ENCODE data around the gene ATP2A1. TPM values are rescaled to one million over a fixed set of nuclear protein-coding genes. Genes with fewer than 3 reads are reported as not detected.

The ATP2A1 gene
- total and polyA plus RNA-seq, 2 experiments from 2014 or later: 0.09 to 0.11 TPM

DNA sequence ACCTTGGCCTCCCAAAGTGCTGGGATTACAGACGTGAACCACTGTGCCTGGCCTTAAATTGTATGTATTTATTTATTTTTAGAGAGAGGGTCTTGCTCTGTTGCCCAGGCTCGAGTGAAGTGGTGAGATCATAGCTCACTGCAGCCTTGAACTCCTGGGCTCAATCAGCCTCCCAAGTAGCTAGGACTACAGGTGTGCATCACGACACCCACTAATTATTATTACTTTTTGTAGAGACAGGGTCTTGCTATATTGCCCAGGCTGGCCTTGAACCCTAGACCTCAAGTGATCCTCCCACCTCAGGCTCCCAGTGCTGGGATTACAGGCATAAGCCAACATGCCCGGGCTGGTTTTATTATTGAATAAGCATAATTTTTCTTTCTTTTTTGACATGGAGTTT, 68.4 kb downstream of the ATP2A1 start:
- no peaks in the 10 kb centered on the region for H3K36me3 ChIP-seq (ENCODE audit: low read depth)
- TF ChIP-seq EZH2 (IDR thresholded peaks at IDR 0.05; ENCODE audit: insufficient read depth, poor library complexity, severe bottlenecking) (no peak), EZH2phosphoT487 (IDR thresholded peaks at IDR 0.05; ENCODE audit: insufficient read depth, low read depth) (no peak)
- no peaks in the 10 kb centered on the region for H4K20me1 ChIP-seq (ENCODE audit: insufficient read depth)
- 76 to 79% methylated on average over 4 of the region's 4 CpGs for WGBS, 2 experiments (ENCODE audit: low coverage in 1 of 2, low lambda C conversion rate in 2 of 2, missing lambda C conversion rate in 2 of 2)
- H3K4me3 ChIP-seq: no peak overlapping the region
- in situ Hi-C loops (cut with MboI): loop anchor here (25.0 kb wide), 1 partner anchor 409 kb away; the partner anchor contains the start of gene NUPR1
- H3K4me1 ChIP-seq (ENCODE audit: insufficient read depth): no peaks in the 10 kb centered on the region
- H3K9ac ChIP-seq: no peak overlapping the region
- H3K4me2 ChIP-seq (ENCODE audit: unreplicated experiment): no peak overlapping the region
- H3K9me2 ChIP-seq (ENCODE audit: insufficient read depth): no peaks in the 10 kb centered on the region
- no peaks in the 10 kb centered on the region for H3K27me3 ChIP-seq (replicated peaks; ENCODE audit: insufficient read depth)
- H2AFZ ChIP-seq: no peak overlapping the region
- no peaks in the 10 kb centered on the region for H3F3A ChIP-seq (ENCODE audit: insufficient read depth)
- DNase-seq: no peak
- H3K9me3 ChIP-seq (ENCODE audit: low read depth): no peaks in the 10 kb centered on the region
- H3K27ac ChIP-seq: no peak overlapping the region
- H3K79me2 ChIP-seq (ENCODE audit: insufficient read depth): peaks cover 8% of the 10 kb centered on the region

DNA sequence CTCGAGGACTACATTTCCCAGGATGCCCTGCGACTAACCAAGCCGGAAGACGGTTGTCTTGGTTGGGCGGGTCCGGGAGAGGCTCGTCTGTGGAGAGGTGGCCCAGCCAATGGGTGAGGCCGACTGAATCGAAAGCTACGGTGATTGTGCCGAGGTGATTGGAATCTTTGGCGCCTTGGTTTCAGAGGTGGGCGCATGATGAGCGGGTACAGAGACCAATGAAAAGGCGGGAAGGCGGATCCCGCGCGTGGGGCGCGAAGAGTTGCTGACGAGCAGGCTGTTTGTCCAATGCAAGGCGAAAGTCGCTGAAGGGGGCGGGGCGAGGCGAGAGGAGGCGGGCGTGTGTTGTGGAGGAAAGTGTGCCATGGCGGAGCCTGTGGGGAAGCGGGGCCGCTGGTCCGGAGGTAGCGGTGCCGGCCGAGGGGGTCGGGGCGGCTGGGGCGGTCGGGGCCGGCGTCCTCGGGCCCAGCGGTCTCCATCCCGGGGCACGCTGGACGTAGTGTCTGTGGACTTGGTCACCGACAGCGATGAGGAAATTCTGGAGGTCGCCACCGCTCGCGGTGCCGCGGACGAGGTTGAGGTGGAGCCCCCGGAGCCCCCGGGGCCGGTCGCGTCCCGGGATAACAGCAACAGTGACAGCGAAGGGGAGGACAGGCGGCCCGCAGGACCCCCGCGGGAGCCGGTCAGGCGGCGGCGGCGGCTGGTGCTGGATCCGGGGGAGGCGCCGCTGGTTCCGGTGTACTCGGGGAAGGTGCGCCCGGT, 72.5 kb downstream of the ATP2A1 start, which contains the start of gene NFATC2IP:
NFATC2IP (plus strand) TSS at position 290 of the 762 bp plus-strand sequence; CDS start at position 365, 75 bp downstream.
- in situ Hi-C loops (cut with MboI): no loop called here
- Histone ChIP-seq H3K9ac (peak within 1 kb of the TSS; percentile 85), H3K4me3 (peak within 1 kb of the TSS; percentile 87), H3K27me3 (replicated peaks; ENCODE audit: insufficient read depth) (no peaks in the 10 kb centered on the region), H3K4me2 (ENCODE audit: unreplicated experiment) (peak within 1 kb of the TSS; percentile 98), H4K20me1 (ENCODE audit: insufficient read depth) (no peaks in the 10 kb centered on the region), H3F3A (ENCODE audit: insufficient read depth) (no peaks in the 10 kb centered on the region), H3K9me3 (ENCODE audit: low read depth) (no peaks in the 10 kb centered on the region), H3K4me1 (ENCODE audit: insufficient read depth) (no peaks in the 10 kb centered on the region), H3K9me2 (ENCODE audit: insufficient read depth) (no peaks in the 10 kb centered on the region), H3K79me2 (ENCODE audit: insufficient read depth) (peaks cover 36% of the 10 kb centered on the region), H3K27ac (peak within 1 kb of the TSS; percentile 23; the same call in 1 of the 2 replicates), H3K36me3 (ENCODE audit: low read depth) (peaks cover 6% of the 10 kb centered on the region; the same call in 1 of the 2 replicates), H2AFZ (peak within 1 kb of the TSS; percentile 95)
- DNase-seq: peak; percentile 100
- TF ChIP-seq EZH2 (IDR thresholded peaks at IDR 0.05; ENCODE audit: insufficient read depth, poor library complexity, severe bottlenecking): no peak
- TF ChIP-seq EZH2phosphoT487 (IDR thresholded peaks at IDR 0.05; ENCODE audit: insufficient read depth, low read depth): no peak
- 2% methylated on average over 23 to 71 of the region's 79 CpGs for WGBS, 2 experiments (ENCODE audit: low coverage in 1 of 2, low lambda C conversion rate in 2 of 2, missing lambda C conversion rate in 2 of 2)

DNA sequence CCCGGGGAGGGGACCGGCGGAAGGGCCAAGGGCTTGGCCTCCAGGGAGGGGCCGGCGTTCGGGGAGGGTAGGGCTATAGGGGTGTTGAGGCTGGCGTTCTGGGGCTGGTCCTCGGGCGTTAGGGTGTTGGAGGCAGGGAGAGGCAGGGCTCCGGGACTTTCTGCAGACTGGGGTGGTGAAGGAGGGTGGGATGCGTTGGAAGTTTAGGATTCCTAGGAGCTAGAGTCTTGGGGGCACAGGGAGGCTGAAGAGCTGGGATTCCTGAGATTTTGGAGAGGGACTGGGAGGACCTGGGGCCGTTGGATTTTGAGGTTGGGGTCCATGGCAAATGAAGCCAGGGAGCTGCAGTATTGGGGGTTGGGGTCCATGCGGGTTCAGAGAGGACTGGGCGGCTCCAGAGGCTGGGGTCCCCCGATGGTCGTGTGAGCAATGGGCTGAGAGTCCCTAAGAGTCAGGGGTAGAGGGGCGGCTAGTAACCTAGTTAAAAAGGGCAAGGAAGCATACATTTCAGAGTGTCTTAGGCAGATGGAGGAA, 73.2 kb downstream of the ATP2A1 start:
- H3K9me2 ChIP-seq (ENCODE audit: insufficient read depth): no peaks in the 10 kb centered on the region
- in situ Hi-C loops (cut with MboI): no loop called here
- DNase-seq: peak; percentile 53
- H3K4me2 ChIP-seq (ENCODE audit: unreplicated experiment): peak overlapping the region; percentile 98
- H3K79me2 ChIP-seq (ENCODE audit: insufficient read depth): peaks cover 36% of the 10 kb centered on the region
- peak overlapping the region; percentile 87 for H3K4me3 ChIP-seq
- TF ChIP-seq EZH2 (IDR thresholded peaks at IDR 0.05; ENCODE audit: insufficient read depth, poor library complexity, severe bottlenecking) (no peak), EZH2phosphoT487 (IDR thresholded peaks at IDR 0.05; ENCODE audit: insufficient read depth, low read depth) (no peak)
- no peaks in the 10 kb centered on the region for H3K9me3 ChIP-seq (ENCODE audit: low read depth)
- 0 out of 2 replicates have a peak overlapping the region, but pooled peaks have one; percentile 4 for H3K27ac ChIP-seq
- WGBS, 2 experiments (ENCODE audit: low coverage in 1 of 2, low lambda C conversion rate in 2 of 2, missing lambda C conversion rate in 2 of 2): 0 to 1% methylated on average over 11 to 17 of the region's 17 CpGs
- peaks cover 6% of the 10 kb centered on the region; the same call in 1 of the 2 replicates for H3K36me3 ChIP-seq (ENCODE audit: low read depth)
- H3K4me1 ChIP-seq (ENCODE audit: insufficient read depth): no peaks in the 10 kb centered on the region
- H4K20me1 ChIP-seq (ENCODE audit: insufficient read depth): no peaks in the 10 kb centered on the region
- H3K27me3 ChIP-seq (replicated peaks; ENCODE audit: insufficient read depth): no peaks in the 10 kb centered on the region
- H3K9ac ChIP-seq: peak overlapping the region; percentile 85
- H3F3A ChIP-seq (ENCODE audit: insufficient read depth): no peaks in the 10 kb centered on the region
- H2AFZ ChIP-seq: peak overlapping the region; percentile 79

Small RNA genes lying within 50 kb of the gene (microRNA-seq; reads per million reads assigned to microRNA genes)
- gene MIR4721 (ENCODE audit: borderline number of aligned reads): not detected

Small RNA genes lying within 50 kb of the gene (small RNA-seq; reads per million reads assigned to genes)
- gene RF00416 (ENCODE audit: low read depth, low replicate concordance): not detected

Other genes with a start within 250 kb of the ATP2A1 start
- gene NPIPB8, start 240.4 kb upstream of the ATP2A1 start, total RNA-seq (2014; rRNA removed; shearing (Covaris generic)): not detected in 2 replicates
- gene NPIPB8, start 240.4 kb upstream of the ATP2A1 start, polyA plus RNA-seq (2016; fragmentation: Nextera tagmentation; extraction: Ambion mirVana): not detected in 2 replicates
- 105 and 108 TPM in 2 replicates for gene EIF3C, start 167.0 kb upstream of the ATP2A1 start, total RNA-seq (2014; rRNA removed; shearing (Covaris generic))
- gene EIF3C, start 167.0 kb upstream of the ATP2A1 start, polyA plus RNA-seq (2016; fragmentation: Nextera tagmentation; extraction: Ambion mirVana): 515 and 533 TPM in 2 replicates
- gene NPIPB9, start 126.7 kb upstream of the ATP2A1 start, total RNA-seq (2014; rRNA removed; shearing (Covaris generic)): 0.38 TPM in 1 of 2 replicates, not detected in the other
- not detected in 2 replicates for gene NPIPB9, start 126.7 kb upstream of the ATP2A1 start, polyA plus RNA-seq (2016; fragmentation: Nextera tagmentation; extraction: Ambion mirVana)
- 37.2 and 43.1 TPM in 2 replicates for gene ATXN2L, start 55.5 kb upstream of the ATP2A1 start, total RNA-seq (2014; rRNA removed; shearing (Covaris generic))
- gene ATXN2L, start 55.5 kb upstream of the ATP2A1 start, polyA plus RNA-seq (2016; fragmentation: Nextera tagmentation; extraction: Ambion mirVana): 50.7 and 53.1 TPM in 2 replicates
- gene TUFM, start 32.1 kb upstream of the ATP2A1 start, total RNA-seq (2014; rRNA removed; shearing (Covaris generic)): 95.2 and 107 TPM in 2 replicates
- gene TUFM, start 32.1 kb upstream of the ATP2A1 start, polyA plus RNA-seq (2016; fragmentation: Nextera tagmentation; extraction: Ambion mirVana): 141 and 148 TPM in 2 replicates
- 16.8 and 21.8 TPM in 2 replicates for gene SH2B1, start 14.6 kb upstream of the ATP2A1 start, total RNA-seq (2014; rRNA removed; shearing (Covaris generic))
- 8.4 and 8.8 TPM in 2 replicates for gene SH2B1, start 14.6 kb upstream of the ATP2A1 start, polyA plus RNA-seq (2016; fragmentation: Nextera tagmentation; extraction: Ambion mirVana)
- 34.7 and 53.4 TPM in 2 replicates for gene RABEP2, start 46.8 kb downstream of the ATP2A1 start, total RNA-seq (2014; rRNA removed; shearing (Covaris generic))
- 14.0 and 15.4 TPM in 2 replicates for gene RABEP2, start 46.8 kb downstream of the ATP2A1 start, polyA plus RNA-seq (2016; fragmentation: Nextera tagmentation; extraction: Ambion mirVana)
- not detected in 2 replicates for gene CD19, start 53.5 kb downstream of the ATP2A1 start, total RNA-seq (2014; rRNA removed; shearing (Covaris generic))
- not detected in 2 replicates for gene CD19, start 53.5 kb downstream of the ATP2A1 start, polyA plus RNA-seq (2016; fragmentation: Nextera tagmentation; extraction: Ambion mirVana)
- 12.1 and 16.8 TPM in 2 replicates for gene NFATC2IP, start 72.4 kb downstream of the ATP2A1 start, total RNA-seq (2014; rRNA removed; shearing (Covaris generic))
- 11.4 and 15.7 TPM in 2 replicates for gene NFATC2IP, start 72.4 kb downstream of the ATP2A1 start, polyA plus RNA-seq (2016; fragmentation: Nextera tagmentation; extraction: Ambion mirVana)
- 44.3 and 48.4 TPM in 2 replicates for gene SPNS1, start 96.3 kb downstream of the ATP2A1 start, total RNA-seq (2014; rRNA removed; shearing (Covaris generic))
- gene SPNS1, start 96.3 kb downstream of the ATP2A1 start, polyA plus RNA-seq (2016; fragmentation: Nextera tagmentation; extraction: Ambion mirVana): 41.3 and 46.9 TPM in 2 replicates
- 2.4 and 2.9 TPM in 2 replicates for gene LAT, start 106.6 kb downstream of the ATP2A1 start, total RNA-seq (2014; rRNA removed; shearing (Covaris generic))
- gene LAT, start 106.6 kb downstream of the ATP2A1 start, polyA plus RNA-seq (2016; fragmentation: Nextera tagmentation; extraction: Ambion mirVana): 2.3 and 2.4 TPM in 2 replicates

Data from GM23248 (cell line).